Caco-2 (cell line): ENCODE data around the gene NUP93. TPM values are rescaled to one million over a fixed set of nuclear protein-coding genes. Genes with fewer than 3 reads are reported as not detected.

ENCODE experiments used
- BruUV-seq: library from RNA; stranded (reverse); fragments of 400-500 nt; replicated peaks from 2 replicates; lab custom pipeline; 2021; lab: Mats Ljungman, UMichigan
- CTCF ChIA-PET: fragments of 300-600 bp; sonication (Branson Sonifier 250); formaldehyde crosslinking; loops from one replicate; lab custom pipeline; 2022; ENCODE audit warnings: antibody characterized with exemption; lab: Charles Lee
- POLR2A ChIA-PET: fragments of 300-600 bp; sonication (Branson Sonifier 250); formaldehyde crosslinking; loops from one replicate; lab custom pipeline; 2022; ENCODE audit warnings: antibody characterized with exemption; lab: Charles Lee
- DNase-seq, 2 experiments: peaks; one replicate each; pipeline versions ENCODE4 v3.0.0 to v3.0.0-alpha.2; 2020 to 2022
- H3K27me3 ChIP-seq: replicated peaks from 2 replicates; pipeline ENCODE4 v1.6.0; 2011; ENCODE audit warnings: low read length; ENCODE audit not compliant: control insufficient read depth, insufficient read depth
- H3K36me3 ChIP-seq: 2 replicates; pipeline ENCODE4 v1.5.1; 2011; ENCODE audit warnings: low read length; ENCODE audit not compliant: control insufficient read depth, insufficient read depth
- H3K4me1 ChIP-seq: fragments of 250-450 bp; sonication (Bioruptor Pico); 2 replicates; pipeline ENCODE4 v1.5.1; 2020; ENCODE audit warnings: mild to moderate bottlenecking
- H3K4me3 ChIP-seq: 2 replicates; pipeline ENCODE4 v1.5.1; 2011; ENCODE audit warnings: low read depth, mild to moderate bottlenecking, control low read depth, low read length
- H3K9me3 ChIP-seq: fragments of 250-450 bp; sonication (Bioruptor Pico); 2 replicates; pipeline ENCODE4 v1.5.1; 2020; ENCODE audit warnings: mild to moderate bottlenecking, moderate library complexity
- H3K27ac Mint-ChIP-seq: one replicate; pipeline ENCODE4 v1.8.0; 2022; ENCODE audit warnings: mixed read lengths; ENCODE audit not compliant: unreplicated experiment
- H3K27me3 Mint-ChIP-seq: one replicate; pipeline ENCODE4 v1.8.0; 2022; ENCODE audit warnings: mixed read lengths; ENCODE audit not compliant: insufficient read depth, unreplicated experiment
- H3K36me3 Mint-ChIP-seq: one replicate; pipeline ENCODE4 v1.8.0; 2022; ENCODE audit warnings: mild to moderate bottlenecking, mixed read lengths; ENCODE audit not compliant: insufficient read depth, unreplicated experiment
- H3K4me1 Mint-ChIP-seq: one replicate; pipeline ENCODE4 v1.8.0; 2022; ENCODE audit warnings: low read depth, mixed read lengths; ENCODE audit not compliant: unreplicated experiment
- H3K4me3 Mint-ChIP-seq: one replicate; pipeline ENCODE4 v1.8.0; 2022; ENCODE audit warnings: mild to moderate bottlenecking, moderate library complexity, mixed read lengths; ENCODE audit not compliant: unreplicated experiment
- H3K9me3 Mint-ChIP-seq: one replicate; pipeline ENCODE4 v1.8.0; 2022; ENCODE audit warnings: mixed read lengths; ENCODE audit not compliant: unreplicated experiment
- intact Hi-C: fragments of 100-400 bp; cut with micrococcal nuclease; formaldehyde crosslinking; loops from one replicate; pipeline ENCODE4 v1.10.0; 2022; ENCODE audit not compliant: unreplicated experiment
- total RNA-seq: library from RNA; stranded (reverse); gene quantifications from 2 replicates; pipeline ENCODE4 v1.2.3, GENCODE V29; 2022
- TF ChIP-seq, protein P1 (sequence below), 2 experiments: fragments of 200-600 bp in 1 of 2; IDR thresholded peaks; 1 replicate in 1 of 2; 2 replicates in 1 of 2; pipeline versions ENCODE4 v1.5.1 to v1.8.0; 2011 to 2022; ENCODE audit warnings: antibody characterized with exemption in 1 of 2, control low read depth in 1 of 2, inconsistent platforms in 1 of 2, low read depth in 1 of 2, low read length in 1 of 2, mild to moderate bottlenecking in 1 of 2, moderate library complexity in 1 of 2; ENCODE audit not compliant: insufficient read depth in 1 of 2, severe bottlenecking in 1 of 2, unreplicated experiment in 1 of 2

NUP93 gene
- total RNA-seq, 1 experiment from 2014 or later: 148 TPM

DNA sequence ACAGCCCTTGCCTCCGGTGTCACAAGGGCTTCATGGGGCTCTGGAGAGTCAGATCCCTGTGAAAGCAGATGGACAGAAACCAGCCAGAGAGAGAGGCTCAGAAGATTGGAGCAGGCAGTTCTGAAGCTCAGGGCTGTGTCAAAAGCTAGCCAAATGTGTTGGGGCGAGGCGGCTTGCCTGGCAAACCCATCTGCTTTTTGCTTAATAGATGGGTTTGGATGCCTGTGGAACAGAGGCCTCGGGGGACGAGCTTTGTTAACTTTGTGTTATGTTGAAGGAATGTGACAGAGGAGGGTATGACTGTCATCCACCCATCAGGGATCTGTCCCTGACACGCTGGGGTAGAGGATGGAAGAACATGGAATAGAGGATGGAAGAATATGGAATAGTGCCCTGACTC is 114.1 kb downstream of the NUP93 start:
- Histone ChIP-seq H3K4me3 (no peak overlapping the region), H3K36me3 (peaks cover 5% of the 10 kb centered on the region), H3K27me3 (no peaks in the 10 kb centered on the region), H3K9me3 (no peaks in the 10 kb centered on the region), H3K4me1 (peaks cover 28% of the 10 kb centered on the region)
- ChIA-PET POLR2A (no interaction called here), CTCF (no interaction called here)
- TF ChIP-seq, protein P1, sequence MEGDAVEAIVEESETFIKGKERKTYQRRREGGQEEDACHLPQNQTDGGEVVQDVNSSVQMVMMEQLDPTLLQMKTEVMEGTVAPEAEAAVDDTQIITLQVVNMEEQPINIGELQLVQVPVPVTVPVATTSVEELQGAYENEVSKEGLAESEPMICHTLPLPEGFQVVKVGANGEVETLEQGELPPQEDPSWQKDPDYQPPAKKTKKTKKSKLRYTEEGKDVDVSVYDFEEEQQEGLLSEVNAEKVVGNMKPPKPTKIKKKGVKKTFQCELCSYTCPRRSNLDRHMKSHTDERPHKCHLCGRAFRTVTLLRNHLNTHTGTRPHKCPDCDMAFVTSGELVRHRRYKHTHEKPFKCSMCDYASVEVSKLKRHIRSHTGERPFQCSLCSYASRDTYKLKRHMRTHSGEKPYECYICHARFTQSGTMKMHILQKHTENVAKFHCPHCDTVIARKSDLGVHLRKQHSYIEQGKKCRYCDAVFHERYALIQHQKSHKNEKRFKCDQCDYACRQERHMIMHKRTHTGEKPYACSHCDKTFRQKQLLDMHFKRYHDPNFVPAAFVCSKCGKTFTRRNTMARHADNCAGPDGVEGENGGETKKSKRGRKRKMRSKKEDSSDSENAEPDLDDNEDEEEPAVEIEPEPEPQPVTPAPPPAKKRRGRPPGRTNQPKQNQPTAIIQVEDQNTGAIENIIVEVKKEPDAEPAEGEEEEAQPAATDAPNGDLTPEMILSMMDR (IDR thresholded peaks at IDR 0.05; ENCODE audit: insufficient read depth in 1 of 2, low read depth in 1 of 2, low read length in 1 of 2, severe bottlenecking in 1 of 2, unreplicated experiment in 1 of 2): no peak
- no peaks in the 10 kb centered on the region for H3K27me3 Mint-ChIP-seq
- no peak overlapping the region for H3K27ac Mint-ChIP-seq
- intact Hi-C loops: no loop called here
- H3K4me1 Mint-ChIP-seq: peaks cover 26% of the 10 kb centered on the region
- no peaks in the 10 kb centered on the region for H3K9me3 Mint-ChIP-seq
- H3K4me3 Mint-ChIP-seq: no peak overlapping the region
- DNase-seq: peak in 1 of 2 experiments; percentile 9
- peaks cover 56% of the 10 kb centered on the region for H3K36me3 Mint-ChIP-seq
- BruUV-seq: no TSS peak

DNA sequence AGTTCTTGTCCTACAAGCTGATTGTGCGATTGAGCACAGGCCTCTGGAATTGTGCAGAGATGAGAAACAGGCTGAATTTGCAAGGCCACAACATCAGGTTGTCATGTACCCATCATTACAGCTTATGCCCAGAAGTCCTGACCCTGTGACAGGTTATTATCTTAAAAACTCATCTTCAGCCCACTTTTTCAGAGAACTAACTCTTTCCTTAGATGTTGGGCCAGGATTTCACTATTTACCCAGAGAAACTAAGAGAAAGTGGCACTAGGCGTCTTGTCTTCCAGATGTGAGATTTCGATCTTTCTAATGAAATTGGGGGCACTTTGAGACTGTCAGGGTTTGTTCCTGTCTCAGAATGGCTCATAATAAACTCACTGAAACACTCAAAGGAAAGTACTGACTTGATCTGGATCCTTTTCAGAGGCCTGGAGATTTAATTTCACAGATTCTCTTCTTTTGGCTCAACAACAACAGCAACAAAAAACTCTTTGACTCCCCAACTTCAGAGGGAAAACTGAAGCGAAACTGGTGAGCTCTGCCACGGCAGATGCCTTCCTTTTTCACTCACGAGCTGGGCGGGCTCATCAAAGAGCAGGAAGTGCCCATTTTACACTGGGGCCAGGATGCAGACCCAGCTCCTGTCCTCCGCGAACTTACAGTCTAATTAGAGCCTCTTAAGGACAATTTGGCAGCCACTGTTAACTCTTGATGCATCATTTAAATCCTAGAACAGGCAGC is 117.4 kb downstream of the NUP93 start:
- ChIA-PET POLR2A (interaction anchor here (1.2 kb wide), 1 partner anchor 86 kb away, joined by 3 read pairs; no protein-coding TSS in a partner anchor), CTCF (no interaction called here)
- peaks cover 3% of the 10 kb centered on the region; the same call in 1 of the 2 replicates for H3K36me3 ChIP-seq
- Mint-ChIP-seq H3K27ac (no peak overlapping the region), H3K36me3 (peaks cover 29% of the 10 kb centered on the region), H3K27me3 (no peaks in the 10 kb centered on the region), H3K9me3 (no peaks in the 10 kb centered on the region), H3K4me3 (no peak overlapping the region), H3K4me1 (peaks cover 38% of the 10 kb centered on the region)
- peaks cover 45% of the 10 kb centered on the region for H3K4me1 ChIP-seq
- peak in 1 of 2 experiments; percentile 12 for DNase-seq
- intact Hi-C loops: no loop called here
- H3K9me3 ChIP-seq: no peaks in the 10 kb centered on the region
- no TSS peak for BruUV-seq
- no peak overlapping the region for H3K4me3 ChIP-seq
- TF ChIP-seq, protein P1 (IDR thresholded peaks at IDR 0.05; ENCODE audit: insufficient read depth in 1 of 2, low read depth in 1 of 2, low read length in 1 of 2, severe bottlenecking in 1 of 2, unreplicated experiment in 1 of 2): no peak
- no peaks in the 10 kb centered on the region for H3K27me3 ChIP-seq

DNA sequence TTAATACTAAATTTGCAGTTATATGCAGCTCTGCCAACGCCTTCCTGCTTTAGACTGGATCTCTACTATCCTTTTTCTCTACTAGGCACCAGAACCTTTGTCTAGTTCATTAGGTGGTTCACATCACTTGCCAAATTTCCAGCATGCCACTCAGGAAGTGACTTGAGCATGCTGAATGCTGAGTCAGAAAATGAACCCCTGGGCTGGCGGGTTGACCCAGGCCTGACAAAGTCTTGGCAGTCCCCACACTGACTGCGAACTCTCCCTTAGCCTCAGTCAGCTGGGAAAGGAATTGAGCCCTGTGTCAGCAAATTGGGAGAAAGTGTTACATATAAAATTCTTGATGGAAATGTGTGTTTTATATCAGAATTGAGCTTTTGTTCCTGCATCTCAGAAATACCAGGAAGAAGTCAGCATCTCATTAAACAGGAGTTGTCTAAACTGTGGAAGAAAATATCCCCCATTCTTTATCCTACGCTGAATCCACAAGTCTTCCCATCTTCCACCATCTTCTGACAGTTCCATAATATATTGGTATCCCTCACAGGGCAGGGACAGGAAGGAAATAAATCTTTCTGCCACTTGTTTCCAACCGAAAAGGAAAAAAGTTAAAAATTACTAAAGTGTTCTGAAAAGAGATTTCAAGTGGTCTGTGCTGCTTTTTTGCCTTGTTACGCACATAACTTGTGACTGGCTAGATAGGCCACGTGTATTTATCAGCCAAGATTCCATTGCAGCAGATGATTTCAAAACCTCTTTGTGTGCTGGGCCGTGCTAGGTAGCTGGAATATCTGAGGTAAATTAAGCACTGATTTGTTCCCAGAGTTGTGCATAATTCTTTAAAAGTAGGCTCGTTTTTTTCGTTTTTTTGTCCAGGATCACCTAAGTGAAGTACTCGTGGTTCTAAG is 118.4 kb downstream of the NUP93 start:
- no TSS peak for BruUV-seq
- DNase-seq: peak in 1 of 2 experiments; percentile 24
- ChIA-PET POLR2A (interaction anchor here (0.6 to 1.2 kb wide), 2 partner anchors 85 to 1806 kb away, joined by 3 read pairs; no protein-coding TSS in a partner anchor), CTCF (no interaction called here)
- Histone ChIP-seq H3K36me3 (0 out of 2 replicates have a peak, but pooled peaks cover 1% of the 10 kb centered on the region), H3K4me3 (no peak overlapping the region), H3K27me3 (no peaks in the 10 kb centered on the region), H3K4me1 (peaks cover 45% of the 10 kb centered on the region), H3K9me3 (no peaks in the 10 kb centered on the region)
- peaks cover 21% of the 10 kb centered on the region for H3K36me3 Mint-ChIP-seq
- no peaks in the 10 kb centered on the region for H3K27me3 Mint-ChIP-seq
- peaks cover 38% of the 10 kb centered on the region for H3K4me1 Mint-ChIP-seq
- intact Hi-C loops: no loop called here
- peak overlapping the region; percentile 77 for H3K27ac Mint-ChIP-seq
- H3K9me3 Mint-ChIP-seq: no peaks in the 10 kb centered on the region
- TF ChIP-seq, protein P1 (IDR thresholded peaks at IDR 0.05; ENCODE audit: insufficient read depth in 1 of 2, low read depth in 1 of 2, low read length in 1 of 2, severe bottlenecking in 1 of 2, unreplicated experiment in 1 of 2): no peak
- H3K4me3 Mint-ChIP-seq: no peak overlapping the region
